Measurements from ENCODE around the gene DHX30. TPM values are rescaled to one million over a fixed set of nuclear protein-coding genes. Genes with fewer than 3 reads are reported as not detected.
"Not testable (repeated sequence)": the region's sequence is repeated elsewhere in the genome, so short reads cannot be mapped to it uniquely, and the experiment has no call there.

DHX30 gene
- total RNA-seq, 2 experiments from 2014 or later = 84.8 to 95.6 TPM

DNA sequence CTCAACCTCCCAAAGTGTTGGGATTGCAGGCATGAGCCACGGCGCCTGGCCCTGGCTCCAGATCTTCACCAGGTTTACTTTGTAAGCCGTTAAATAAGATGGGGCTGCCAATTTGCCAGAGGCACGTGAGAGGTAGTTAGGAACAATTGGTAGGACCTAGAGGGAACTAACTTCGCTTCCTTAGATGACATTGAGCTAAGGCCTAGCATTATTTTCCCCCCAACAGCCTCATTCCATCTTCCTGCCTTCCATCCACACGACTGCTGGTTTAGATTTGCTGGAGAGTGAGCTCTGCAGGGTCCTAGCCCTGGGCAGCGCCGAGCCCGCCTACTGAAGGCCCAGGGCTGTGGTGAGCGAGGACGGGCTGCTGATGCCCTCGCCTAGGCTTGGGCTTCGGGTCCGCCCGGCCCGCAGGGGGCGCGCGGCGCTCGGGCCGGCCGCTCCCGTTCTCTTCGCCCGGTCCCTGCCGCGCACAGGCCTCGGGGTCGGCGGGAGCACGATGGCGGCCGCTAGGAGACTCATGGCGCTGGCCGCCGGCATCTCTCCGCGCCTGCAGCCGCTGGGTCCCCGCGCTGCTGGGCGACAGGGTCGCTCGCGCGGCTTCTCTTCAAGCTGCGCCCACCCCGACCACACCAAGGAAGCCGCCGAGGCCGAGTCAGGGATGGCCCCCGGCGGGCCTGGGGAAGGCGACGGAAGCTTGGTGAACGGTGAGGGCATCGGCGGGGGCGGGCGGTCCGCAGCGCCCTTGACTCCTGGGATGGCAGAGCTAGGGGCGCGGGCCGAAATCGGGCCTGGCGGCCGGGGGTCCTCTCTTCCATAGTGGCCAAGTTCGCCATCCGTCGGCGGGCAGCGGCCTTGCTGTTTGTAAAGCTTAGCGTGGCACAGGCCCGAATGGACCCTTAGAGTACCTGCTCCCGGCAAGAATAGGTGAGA is 21.9 kb downstream of the DHX30 start:
- Mint-ChIP-seq H3K4me1 (peaks cover 35% of the 10 kb centered on the region), H3K9me3 (ENCODE audit: low read depth) (no peaks in the 10 kb centered on the region), H3K36me3 (peaks cover 35% of the 10 kb centered on the region), H3K4me3 (peak overlapping the region; percentile 91), H3K27ac (peak overlapping the region; percentile 77), H3K27me3 (no peaks in the 10 kb centered on the region)
- CTCF ChIA-PET = interaction anchor here (0.6 to 3.6 kb wide), 43 partner anchors 9 to 786 kb away, joined by 3 to 52 read pairs (median 4); partner anchors contain the start of genes DHX30 and ELP6
- DNase-seq (peak; percentile 81), ATAC-seq (peak; percentile 99)

DNA sequence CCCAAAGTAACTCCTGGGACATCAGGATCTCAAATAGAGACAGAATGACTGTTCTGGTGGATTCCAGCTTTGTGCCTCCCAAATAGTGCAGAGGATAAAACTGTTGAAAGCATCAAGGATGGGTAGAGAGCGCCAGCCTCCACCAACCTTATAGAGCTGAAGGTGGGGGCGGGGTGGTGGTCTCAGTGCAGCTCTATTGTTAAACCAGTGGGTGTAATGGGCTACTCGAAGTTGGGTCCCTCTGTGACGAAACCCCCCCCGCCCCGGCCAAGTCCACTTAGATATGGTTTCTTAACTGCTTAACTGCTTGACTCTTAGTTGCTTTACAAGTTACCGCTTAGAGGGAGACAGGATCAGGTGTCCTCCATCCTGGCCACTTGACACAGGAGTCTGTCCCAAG is 22.7 kb downstream of the DHX30 start:
- Mint-ChIP-seq H3K4me3 (peak overlapping the region; percentile 91), H3K27ac (peak overlapping the region; percentile 77), H3K9me3 (ENCODE audit: low read depth) (no peaks in the 10 kb centered on the region), H3K36me3 (peaks cover 36% of the 10 kb centered on the region), H3K4me1 (peaks cover 35% of the 10 kb centered on the region), H3K27me3 (no peaks in the 10 kb centered on the region)
- CTCF ChIA-PET = interaction anchor here (0.6 to 3.6 kb wide), 36 partner anchors 8 to 785 kb away, joined by 3 to 52 read pairs (median 5); partner anchors contain the start of genes DHX30 and ELP6
- ATAC-seq = no peak
- DNase-seq = no peak

DNA sequence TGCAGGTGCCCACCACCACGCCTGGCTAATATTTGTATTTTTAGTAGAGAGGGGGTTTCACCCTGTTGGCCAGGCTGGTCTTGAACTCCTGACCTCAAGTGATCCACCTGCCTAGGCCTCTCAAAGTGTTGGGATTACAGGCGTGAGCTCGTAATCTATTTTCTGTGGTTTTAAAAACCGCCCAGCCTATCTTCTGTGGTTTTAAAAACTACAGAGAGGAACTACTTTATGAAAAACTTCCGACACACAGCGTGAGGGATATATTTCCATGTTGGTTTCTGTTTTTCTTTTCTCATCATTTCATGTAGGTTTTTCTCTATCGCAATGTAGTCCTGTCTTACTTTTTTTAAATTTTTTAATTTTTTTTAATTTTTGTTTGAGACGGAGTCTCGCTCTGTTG is 26.5 kb downstream of the DHX30 start:
- not testable (repeated sequence) for H3K9me3 Mint-ChIP-seq (ENCODE audit: low read depth); DNase-seq; H3K27me3 Mint-ChIP-seq; H3K4me3 Mint-ChIP-seq; ATAC-seq
- CTCF ChIA-PET = interaction anchor here (1.3 kb wide), 1 partner anchor 8 kb away, joined by 5 read pairs; no protein-coding TSS in a partner anchor
- H3K27ac Mint-ChIP-seq = peak overlapping the region; percentile 19
- peaks cover 50% of the 10 kb centered on the region for H3K36me3 Mint-ChIP-seq
- H3K4me1 Mint-ChIP-seq = peaks cover 35% of the 10 kb centered on the region

DNA sequence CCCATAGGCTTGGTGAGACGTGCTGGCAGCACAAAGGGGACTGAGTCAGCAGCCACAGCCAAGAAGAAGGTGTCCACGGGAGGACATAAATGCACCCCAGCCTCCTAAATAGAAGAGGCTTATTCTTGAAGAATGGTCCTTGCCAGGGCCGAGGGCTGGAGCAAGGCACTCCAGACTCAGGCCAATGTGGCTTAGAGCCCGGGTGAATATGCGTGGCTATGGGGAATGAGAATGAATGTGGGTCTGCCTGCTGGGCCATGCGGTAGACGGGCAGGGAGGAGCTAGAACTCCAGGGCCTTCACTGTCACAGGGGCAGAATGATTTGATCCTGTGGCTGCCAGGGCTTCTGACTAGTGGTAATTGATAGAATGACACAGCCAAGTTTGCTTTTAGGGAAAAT is 34.0 kb downstream of the DHX30 start:
- peaks cover 34% of the 10 kb centered on the region for H3K36me3 Mint-ChIP-seq
- no peaks in the 10 kb centered on the region for H3K27me3 Mint-ChIP-seq
- no peak overlapping the region for H3K27ac Mint-ChIP-seq
- no peak overlapping the region for H3K4me3 Mint-ChIP-seq
- no peaks in the 10 kb centered on the region for H3K9me3 Mint-ChIP-seq (ENCODE audit: low read depth)
- CTCF ChIA-PET = interaction anchor here (0.7 to 5.7 kb wide), 21 partner anchors 8 to 599 kb away, joined by 3 to 39 read pairs (median 4); no protein-coding TSS in a partner anchor
- no peaks in the 10 kb centered on the region for H3K4me1 Mint-ChIP-seq
- ATAC-seq (no peak), DNase-seq (no peak)

DNA sequence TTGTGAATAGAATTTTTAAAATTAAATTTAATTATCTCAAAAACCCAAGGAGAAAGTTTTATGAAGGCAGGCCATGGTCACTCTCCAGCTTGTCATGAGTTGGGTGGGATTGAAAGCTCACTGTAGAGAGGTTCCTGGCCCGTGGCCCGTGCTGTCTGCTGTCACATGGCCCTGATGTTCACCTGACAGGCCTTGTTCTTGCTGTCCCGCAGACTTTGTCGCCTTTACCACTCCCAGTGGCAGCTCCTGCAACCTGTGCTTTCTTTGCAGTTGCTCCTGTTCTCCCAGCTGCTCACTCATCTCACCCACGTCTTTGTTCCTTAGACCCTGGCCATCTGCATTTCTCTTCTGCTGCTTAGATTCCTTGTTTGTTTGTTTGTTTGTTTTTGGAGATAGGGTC is 35.6 kb downstream of the DHX30 start:
- H3K36me3 Mint-ChIP-seq = peaks cover 29% of the 10 kb centered on the region
- no peak for ATAC-seq
- no peaks in the 10 kb centered on the region for H3K4me1 Mint-ChIP-seq
- CTCF ChIA-PET = interaction anchor here (1.0 to 5.7 kb wide), 8 partner anchors 9 to 320 kb away, joined by 3 to 39 read pairs (median 4); no protein-coding TSS in a partner anchor
- H3K4me3 Mint-ChIP-seq = no peak overlapping the region
- no peaks in the 10 kb centered on the region for H3K27me3 Mint-ChIP-seq
- no peaks in the 10 kb centered on the region for H3K9me3 Mint-ChIP-seq (ENCODE audit: low read depth)
- DNase-seq = no peak
- H3K27ac Mint-ChIP-seq = no peak overlapping the region

DNA sequence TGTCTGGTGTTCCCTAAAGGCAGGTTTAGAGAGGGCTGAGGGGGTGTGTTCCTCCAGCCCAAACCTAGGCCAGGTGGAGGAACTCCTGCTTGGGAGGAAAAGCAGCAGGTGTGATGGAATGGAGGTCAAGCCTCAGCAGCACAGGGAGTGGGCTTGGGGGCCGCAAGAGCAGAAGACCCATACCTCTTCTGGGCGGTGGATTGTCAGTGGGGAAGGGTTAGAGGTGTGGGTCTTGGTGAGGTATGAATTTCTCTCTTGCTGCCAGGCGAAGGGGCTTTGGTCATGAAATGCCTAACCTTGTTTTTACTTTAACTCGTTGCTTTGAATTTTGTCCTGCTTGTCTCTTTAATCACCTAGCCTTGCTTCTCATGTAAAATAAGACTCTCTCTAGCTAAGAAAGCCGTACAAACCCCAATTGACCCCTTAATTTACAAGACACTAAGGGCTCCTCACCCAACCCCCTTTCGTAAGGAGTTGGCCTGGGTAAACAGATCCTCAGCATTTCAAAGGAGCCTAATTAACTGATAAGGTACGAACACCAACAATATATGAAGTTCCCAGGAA is 38.9 kb downstream of the DHX30 start:
- H3K4me3 Mint-ChIP-seq = no peak overlapping the region

DNA sequence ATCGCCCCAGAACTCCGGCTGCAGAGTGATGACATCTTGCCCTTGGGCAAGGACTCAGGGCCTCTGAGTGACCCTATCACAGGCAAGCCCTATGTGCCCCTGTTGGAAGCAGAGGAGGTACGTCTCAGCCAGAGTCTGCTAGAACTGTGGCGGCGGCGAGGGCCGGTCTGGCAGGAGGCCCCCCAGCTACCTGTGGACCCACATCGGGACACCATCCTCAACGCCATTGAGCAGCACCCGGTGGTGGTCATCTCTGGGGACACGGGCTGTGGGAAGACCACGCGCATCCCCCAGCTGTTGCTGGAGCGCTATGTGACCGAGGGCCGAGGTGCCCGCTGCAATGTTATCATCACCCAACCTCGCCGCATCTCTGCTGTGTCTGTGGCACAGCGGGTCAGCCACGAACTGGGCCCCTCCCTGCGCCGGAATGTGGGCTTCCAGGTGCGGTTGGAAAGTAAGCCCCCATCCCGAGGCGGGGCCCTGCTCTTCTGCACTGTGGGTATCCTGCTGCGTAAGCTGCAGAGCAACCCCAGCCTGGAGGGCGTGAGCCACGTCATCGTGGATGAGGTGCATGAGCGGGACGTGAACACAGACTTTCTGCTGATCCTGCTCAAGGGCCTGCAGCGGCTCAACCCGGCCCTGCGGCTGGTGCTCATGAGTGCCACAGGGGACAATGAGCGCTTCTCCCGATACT is 43.4 kb downstream of the DHX30 start:
- Mint-ChIP-seq H3K4me1 (no peaks in the 10 kb centered on the region), H3K27me3 (no peaks in the 10 kb centered on the region), H3K36me3 (peaks cover 29% of the 10 kb centered on the region), H3K27ac (no peak overlapping the region), H3K4me3 (no peak overlapping the region), H3K9me3 (ENCODE audit: low read depth) (no peaks in the 10 kb centered on the region)
- DNase-seq = no peak
- no peak for ATAC-seq
- CTCF ChIA-PET = interaction anchor here (1.8 kb wide), 1 partner anchor 21 kb away, joined by 5 read pairs; no protein-coding TSS in a partner anchor

More for the DNA sequence above, 38.9 kb downstream of the DHX30 start:
- H3K4me1 Mint-ChIP-seq = no peaks in the 10 kb centered on the region
- no peaks in the 10 kb centered on the region for H3K9me3 Mint-ChIP-seq (ENCODE audit: low read depth)
- ATAC-seq (no peak), DNase-seq (no peak)
- no peak overlapping the region for H3K27ac Mint-ChIP-seq
- no peaks in the 10 kb centered on the region for H3K27me3 Mint-ChIP-seq
- CTCF ChIA-PET = interaction anchor here (0.7 kb wide), 1 partner anchor 17 kb away, joined by 3 read pairs; no protein-coding TSS in a partner anchor
- H3K36me3 Mint-ChIP-seq = peaks cover 24% of the 10 kb centered on the region

DNA sequence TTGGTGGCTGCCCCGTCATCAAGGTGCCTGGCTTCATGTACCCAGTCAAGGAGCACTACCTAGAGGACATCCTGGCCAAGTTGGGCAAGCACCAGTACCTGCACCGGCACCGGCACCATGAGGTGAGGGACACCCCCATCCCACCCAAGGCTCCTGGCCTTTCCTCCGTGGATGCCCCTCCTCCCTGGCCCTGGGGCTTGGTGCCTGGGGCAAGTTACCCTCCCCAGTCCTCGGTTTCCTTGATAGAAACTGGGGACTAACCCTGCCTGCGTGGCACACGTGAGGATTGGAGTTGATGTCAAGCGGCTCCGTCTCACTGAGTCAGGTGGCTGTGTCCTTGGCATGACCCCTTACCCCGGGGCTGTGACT is 43.9 kb downstream of the DHX30 start:
- no peak for DNase-seq
- H3K4me1 Mint-ChIP-seq = no peaks in the 10 kb centered on the region
- peaks cover 26% of the 10 kb centered on the region for H3K36me3 Mint-ChIP-seq
- CTCF ChIA-PET = no interaction called here
- H3K4me3 Mint-ChIP-seq = no peak overlapping the region
- no peak for ATAC-seq
- H3K9me3 Mint-ChIP-seq (ENCODE audit: low read depth) = no peaks in the 10 kb centered on the region
- H3K27ac Mint-ChIP-seq = no peak overlapping the region
- no peaks in the 10 kb centered on the region for H3K27me3 Mint-ChIP-seq

DNA sequence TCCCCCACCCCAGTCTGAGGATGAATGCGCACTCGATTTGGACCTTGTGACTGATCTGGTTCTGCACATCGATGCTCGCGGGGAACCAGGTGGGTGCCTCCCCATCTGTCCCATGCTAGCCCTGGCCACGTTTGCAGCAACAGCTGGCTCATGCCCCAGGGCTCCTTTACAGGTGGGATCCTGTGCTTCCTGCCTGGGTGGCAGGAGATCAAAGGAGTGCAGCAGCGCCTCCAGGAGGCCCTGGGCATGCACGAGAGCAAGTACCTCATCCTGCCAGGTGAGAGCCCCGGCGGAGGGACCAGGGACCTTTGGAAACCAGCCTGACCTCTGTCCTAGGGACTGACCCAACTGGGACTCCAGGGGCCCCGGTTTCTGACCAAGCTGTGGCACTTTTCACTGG is 44.3 kb downstream of the DHX30 start:
- Mint-ChIP-seq H3K27ac (no peak overlapping the region), H3K36me3 (peaks cover 24% of the 10 kb centered on the region), H3K4me1 (no peaks in the 10 kb centered on the region), H3K27me3 (no peaks in the 10 kb centered on the region), H3K4me3 (no peak overlapping the region), H3K9me3 (ENCODE audit: low read depth) (no peaks in the 10 kb centered on the region)
- ATAC-seq (no peak), DNase-seq (no peak)
- CTCF ChIA-PET = no interaction called here

DNA sequence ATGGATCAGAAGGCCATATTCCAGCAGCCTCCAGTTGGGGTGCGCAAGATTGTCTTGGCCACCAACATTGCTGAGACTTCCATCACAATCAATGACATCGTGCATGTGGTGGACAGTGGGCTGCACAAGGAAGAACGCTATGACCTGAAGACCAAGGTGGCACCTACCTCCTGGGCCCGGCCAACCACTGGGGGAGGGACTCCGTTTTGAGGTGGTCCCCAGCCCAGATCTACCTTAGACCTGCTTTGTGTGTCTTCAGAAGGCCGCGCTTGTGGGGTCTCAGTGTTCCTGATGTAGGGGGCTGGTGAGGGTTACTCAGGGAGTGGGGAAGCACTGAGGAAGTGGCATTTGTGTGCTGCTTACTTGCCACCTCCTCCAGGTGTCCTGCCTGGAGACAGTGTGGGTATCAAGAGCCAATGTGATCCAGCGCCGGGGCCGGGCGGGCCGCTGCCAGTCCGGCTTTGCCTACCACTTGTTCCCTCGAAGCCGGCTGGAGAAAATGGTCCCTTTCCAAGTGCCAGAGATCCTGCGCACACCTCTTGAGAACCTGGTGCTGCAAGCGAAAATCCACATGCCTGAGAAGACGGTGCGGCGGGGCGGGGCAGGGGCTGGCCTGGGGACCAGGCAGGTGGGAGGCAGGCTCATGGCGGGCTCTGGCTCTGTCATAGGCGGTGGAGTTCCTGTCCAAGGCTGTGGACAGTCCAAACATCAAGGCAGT is 45.0 kb downstream of the DHX30 start:
- Mint-ChIP-seq H3K4me3 (no peak overlapping the region), H3K27ac (no peak overlapping the region), H3K27me3 (no peaks in the 10 kb centered on the region), H3K9me3 (ENCODE audit: low read depth) (no peaks in the 10 kb centered on the region), H3K36me3 (peaks cover 23% of the 10 kb centered on the region), H3K4me1 (no peaks in the 10 kb centered on the region)
- DNase-seq (no peak), ATAC-seq (no peak)
- CTCF ChIA-PET = no interaction called here

DNA sequence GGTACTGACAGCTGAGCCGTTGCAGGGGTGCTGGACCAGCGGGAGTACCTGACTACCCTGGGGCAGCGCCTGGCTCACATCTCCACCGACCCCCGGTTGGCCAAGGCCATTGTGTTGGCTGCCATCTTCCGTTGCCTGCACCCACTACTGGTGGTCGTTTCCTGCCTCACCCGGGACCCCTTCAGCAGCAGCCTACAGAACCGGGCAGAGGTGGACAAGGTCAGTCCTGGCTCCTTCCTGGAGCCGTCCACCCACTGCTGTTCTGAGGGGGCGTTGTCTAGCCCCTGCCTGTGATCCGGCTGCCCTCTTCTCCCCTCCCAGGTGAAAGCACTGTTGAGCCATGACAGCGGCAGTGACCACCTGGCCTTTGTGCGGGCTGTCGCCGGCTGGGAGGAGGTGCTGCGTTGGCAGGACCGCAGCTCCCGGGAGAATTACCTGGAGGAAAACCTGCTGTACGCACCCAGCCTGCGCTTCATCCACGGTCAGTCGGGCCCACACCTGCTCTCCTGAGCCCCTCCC is 45.7 kb downstream of the DHX30 start:
- H3K27ac Mint-ChIP-seq = no peak overlapping the region
- CTCF ChIA-PET = no interaction called here
- H3K27me3 Mint-ChIP-seq = no peaks in the 10 kb centered on the region
- H3K4me1 Mint-ChIP-seq = no peaks in the 10 kb centered on the region
- no peaks in the 10 kb centered on the region for H3K9me3 Mint-ChIP-seq (ENCODE audit: low read depth)
- H3K4me3 Mint-ChIP-seq = no peak overlapping the region
- DNase-seq (no peak), ATAC-seq (no peak)
- peaks cover 22% of the 10 kb centered on the region for H3K36me3 Mint-ChIP-seq

DNA sequence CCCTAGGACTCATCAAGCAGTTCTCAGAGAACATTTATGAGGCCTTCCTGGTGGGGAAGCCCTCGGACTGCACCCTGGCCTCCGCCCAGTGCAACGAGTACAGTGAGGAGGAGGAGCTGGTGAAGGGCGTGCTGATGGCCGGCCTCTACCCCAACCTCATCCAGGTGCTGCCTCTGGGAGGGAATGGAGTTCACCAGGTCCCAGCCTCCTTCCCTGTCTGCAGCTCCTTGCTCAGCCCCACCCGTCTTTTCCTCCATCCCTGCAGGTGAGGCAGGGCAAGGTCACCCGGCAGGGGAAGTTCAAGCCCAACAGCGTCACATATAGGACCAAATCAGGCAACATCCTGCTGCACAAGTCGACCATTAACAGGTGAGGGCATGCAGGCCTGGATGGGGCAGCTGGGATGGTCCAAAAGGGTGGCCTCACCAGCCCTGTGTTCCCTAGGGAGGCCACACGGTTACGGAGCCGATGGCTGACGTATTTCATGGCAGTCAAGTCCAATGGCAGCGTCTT is 46.3 kb downstream of the DHX30 start:
- Mint-ChIP-seq H3K4me1 (no peaks in the 10 kb centered on the region), H3K4me3 (no peak overlapping the region), H3K27me3 (no peaks in the 10 kb centered on the region), H3K9me3 (ENCODE audit: low read depth) (no peaks in the 10 kb centered on the region), H3K36me3 (peaks cover 17% of the 10 kb centered on the region), H3K27ac (no peak overlapping the region)
- ATAC-seq = no peak
- DNase-seq = no peak
- CTCF ChIA-PET = interaction anchor here (0.8 kb wide), 1 partner anchor 12 kb away, joined by 4 read pairs; no protein-coding TSS in a partner anchor
